HFFc6 (cell line): ENCODE measurements around the gene ARMC7. TPM values are rescaled to one million over a fixed set of nuclear protein-coding genes. Genes with fewer than 3 reads are reported as not detected.

Source experiments
- DNase-seq: peaks from one replicate; pipeline ENCODE4 v3.0.0-alpha.2; 2018
- H3K27ac Mint-ChIP-seq: 2 replicates; pipeline ENCODE4 v1.8.0; 2020; ENCODE audit warnings: mild to moderate bottlenecking, mixed read lengths
- H3K27me3 Mint-ChIP-seq: 2 replicates; pipeline ENCODE4 v1.8.0; 2021; ENCODE audit warnings: mild to moderate bottlenecking, moderate library complexity, mixed read lengths; ENCODE audit not compliant: insufficient read depth
- H3K36me3 Mint-ChIP-seq: 2 replicates; pipeline ENCODE4 v1.8.0; 2021; ENCODE audit warnings: low read depth, mixed read lengths
- H3K4me1 Mint-ChIP-seq: 2 replicates; pipeline ENCODE4 v1.8.0; 2020; ENCODE audit warnings: low read depth, mixed read lengths
- H3K4me3 Mint-ChIP-seq: 2 replicates; pipeline ENCODE4 v1.8.0; 2020; ENCODE audit warnings: mild to moderate bottlenecking, moderate library complexity, mixed read lengths
- H3K9me3 Mint-ChIP-seq: 2 replicates; pipeline ENCODE4 v1.8.0; 2020; ENCODE audit warnings: mild to moderate bottlenecking, mixed read lengths
- total RNA-seq, 6 experiments: library from RNA; stranded (reverse); fragmentation: NEBNext Ultra II Directional; extraction: Animal tissue kit (Norgen Biotek cat#: 25700); gene quantifications; 2 replicates in 1 of 6; 3 replicates in 5 of 6; pipeline ENCODE4 v1.2.3, GENCODE V29; 2021
- TF ChIP-seq, protein P1 (sequence below): fragments of 200-600 bp; sonication (generic); IDR thresholded peaks from 2 replicates; pipeline ENCODE4 v1.5.0; 2021; ENCODE audit warnings: antibody characterized with exemption, mild to moderate bottlenecking

Gene ARMC7
- total RNA-seq, 6 experiments from 2014 or later, result 9.1 to 11.7 (median 9.6) TPM

- H3K4me3 Mint-ChIP-seq, result peak overlapping the region; percentile 59
- no peak for DNase-seq
Measured at GRCh38 chr17:75090871-75091854, 18.6 kb upstream of the ARMC7 start.

DNA sequence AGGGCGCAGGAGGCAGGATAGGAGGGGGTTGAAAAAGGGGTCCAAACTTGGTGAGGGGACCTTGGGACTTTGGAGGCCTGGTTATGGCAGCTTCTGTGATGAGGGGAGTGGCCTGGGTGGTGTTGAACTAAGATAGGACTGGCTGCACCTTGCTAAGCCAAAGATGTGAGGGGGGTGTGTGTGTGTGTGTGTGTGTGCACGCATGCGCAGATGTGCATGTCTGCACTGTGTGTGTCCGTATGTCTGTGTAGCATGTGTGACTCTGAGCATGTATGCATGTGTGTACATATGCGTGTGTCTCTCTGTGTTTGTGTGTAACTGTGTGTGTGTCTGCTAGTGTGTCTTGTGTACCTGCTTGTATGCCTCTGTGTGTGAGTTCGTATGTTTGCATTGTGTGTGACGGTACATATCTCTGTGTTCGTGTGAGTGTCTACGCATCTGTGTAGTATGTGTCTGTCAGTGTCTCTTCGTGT, 17.9 kb upstream of the ARMC7 start:
- Mint-ChIP-seq H3K4me1 (peaks cover 63% of the 10 kb centered on the region), H3K36me3 (no peaks in the 10 kb centered on the region)

More at GRCh38 chr17:75090871-75091854, 18.6 kb upstream of the ARMC7 start:
- peak overlapping the region; percentile 31; the same call in 1 of the 2 replicates for H3K27ac Mint-ChIP-seq
- H3K36me3 Mint-ChIP-seq, result no peaks in the 10 kb centered on the region
- TF ChIP-seq, protein P1, sequence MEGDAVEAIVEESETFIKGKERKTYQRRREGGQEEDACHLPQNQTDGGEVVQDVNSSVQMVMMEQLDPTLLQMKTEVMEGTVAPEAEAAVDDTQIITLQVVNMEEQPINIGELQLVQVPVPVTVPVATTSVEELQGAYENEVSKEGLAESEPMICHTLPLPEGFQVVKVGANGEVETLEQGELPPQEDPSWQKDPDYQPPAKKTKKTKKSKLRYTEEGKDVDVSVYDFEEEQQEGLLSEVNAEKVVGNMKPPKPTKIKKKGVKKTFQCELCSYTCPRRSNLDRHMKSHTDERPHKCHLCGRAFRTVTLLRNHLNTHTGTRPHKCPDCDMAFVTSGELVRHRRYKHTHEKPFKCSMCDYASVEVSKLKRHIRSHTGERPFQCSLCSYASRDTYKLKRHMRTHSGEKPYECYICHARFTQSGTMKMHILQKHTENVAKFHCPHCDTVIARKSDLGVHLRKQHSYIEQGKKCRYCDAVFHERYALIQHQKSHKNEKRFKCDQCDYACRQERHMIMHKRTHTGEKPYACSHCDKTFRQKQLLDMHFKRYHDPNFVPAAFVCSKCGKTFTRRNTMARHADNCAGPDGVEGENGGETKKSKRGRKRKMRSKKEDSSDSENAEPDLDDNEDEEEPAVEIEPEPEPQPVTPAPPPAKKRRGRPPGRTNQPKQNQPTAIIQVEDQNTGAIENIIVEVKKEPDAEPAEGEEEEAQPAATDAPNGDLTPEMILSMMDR, result no peak
- H3K4me1 Mint-ChIP-seq, result peaks cover 68% of the 10 kb centered on the region
- no peaks in the 10 kb centered on the region for H3K27me3 Mint-ChIP-seq
- no peaks in the 10 kb centered on the region for H3K9me3 Mint-ChIP-seq

GRCh38 chr17:75093548-75094158, 16.1 kb upstream of the ARMC7 start:
- Mint-ChIP-seq H3K36me3 (peaks cover 4% of the 10 kb centered on the region; the same call in 1 of the 2 replicates), H3K9me3 (no peaks in the 10 kb centered on the region), H3K4me3 (no peak overlapping the region), H3K27me3 (no peaks in the 10 kb centered on the region), H3K4me1 (peaks cover 49% of the 10 kb centered on the region), H3K27ac (no peak overlapping the region)
- TF ChIP-seq, protein P1, result no peak
- DNase-seq, result no peak

More for the DNA sequence above, 17.9 kb upstream of the ARMC7 start:
- no peak overlapping the region for H3K27ac Mint-ChIP-seq
- TF ChIP-seq, protein P1, result no peak
- H3K27me3 Mint-ChIP-seq, result no peaks in the 10 kb centered on the region
- peak overlapping the region; percentile 59; the same call in 1 of the 2 replicates for H3K4me3 Mint-ChIP-seq
- no peak for DNase-seq
- no peaks in the 10 kb centered on the region for H3K9me3 Mint-ChIP-seq

DNA sequence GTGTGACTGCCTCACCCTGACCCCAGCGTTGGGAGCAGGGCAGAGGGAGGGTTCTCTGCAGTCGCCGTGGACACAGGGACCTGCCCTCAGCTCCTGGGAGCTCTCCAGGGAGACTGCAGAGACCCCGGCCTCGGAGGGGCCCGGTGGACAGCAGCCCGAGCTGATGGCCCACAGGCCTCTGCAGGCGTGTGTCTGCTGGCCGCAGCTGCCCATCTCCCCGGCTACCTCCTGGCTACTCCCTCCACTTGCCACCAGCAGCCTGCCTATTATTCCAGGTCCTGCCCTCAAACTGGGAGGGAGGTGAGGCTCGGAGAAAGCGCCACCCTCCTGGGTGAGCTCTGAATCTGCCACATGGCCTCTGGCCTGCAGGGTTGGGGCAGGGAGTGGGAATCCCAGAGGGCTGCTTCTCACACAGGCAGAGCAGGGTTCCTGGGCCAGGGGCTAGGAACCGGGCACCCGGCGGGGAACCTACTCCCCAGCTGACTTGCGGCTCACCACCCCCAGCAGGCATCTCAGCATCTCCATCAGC, 14.8 kb upstream of the ARMC7 start:
- peaks cover 7% of the 10 kb centered on the region; the same call in 1 of the 2 replicates for H3K36me3 Mint-ChIP-seq

More for the DNA sequence above, 14.8 kb upstream of the ARMC7 start:
- H3K9me3 Mint-ChIP-seq, result no peaks in the 10 kb centered on the region
- no peak for DNase-seq
- H3K27me3 Mint-ChIP-seq, result no peaks in the 10 kb centered on the region
- no peak overlapping the region for H3K27ac Mint-ChIP-seq
- peaks cover 36% of the 10 kb centered on the region for H3K4me1 Mint-ChIP-seq
- H3K4me3 Mint-ChIP-seq, result no peak overlapping the region
- TF ChIP-seq, protein P1, result no peak
